ENCODE results near the gene NFASC.

GRCh38 chr1:204923626-204924012 is 53.0 kb downstream of the NFASC start:
- TF ChIP-seq, protein P1, sequence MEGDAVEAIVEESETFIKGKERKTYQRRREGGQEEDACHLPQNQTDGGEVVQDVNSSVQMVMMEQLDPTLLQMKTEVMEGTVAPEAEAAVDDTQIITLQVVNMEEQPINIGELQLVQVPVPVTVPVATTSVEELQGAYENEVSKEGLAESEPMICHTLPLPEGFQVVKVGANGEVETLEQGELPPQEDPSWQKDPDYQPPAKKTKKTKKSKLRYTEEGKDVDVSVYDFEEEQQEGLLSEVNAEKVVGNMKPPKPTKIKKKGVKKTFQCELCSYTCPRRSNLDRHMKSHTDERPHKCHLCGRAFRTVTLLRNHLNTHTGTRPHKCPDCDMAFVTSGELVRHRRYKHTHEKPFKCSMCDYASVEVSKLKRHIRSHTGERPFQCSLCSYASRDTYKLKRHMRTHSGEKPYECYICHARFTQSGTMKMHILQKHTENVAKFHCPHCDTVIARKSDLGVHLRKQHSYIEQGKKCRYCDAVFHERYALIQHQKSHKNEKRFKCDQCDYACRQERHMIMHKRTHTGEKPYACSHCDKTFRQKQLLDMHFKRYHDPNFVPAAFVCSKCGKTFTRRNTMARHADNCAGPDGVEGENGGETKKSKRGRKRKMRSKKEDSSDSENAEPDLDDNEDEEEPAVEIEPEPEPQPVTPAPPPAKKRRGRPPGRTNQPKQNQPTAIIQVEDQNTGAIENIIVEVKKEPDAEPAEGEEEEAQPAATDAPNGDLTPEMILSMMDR (IDR thresholded peaks at IDR 0.05) = no peak
- TF ChIP-seq, protein P2, sequence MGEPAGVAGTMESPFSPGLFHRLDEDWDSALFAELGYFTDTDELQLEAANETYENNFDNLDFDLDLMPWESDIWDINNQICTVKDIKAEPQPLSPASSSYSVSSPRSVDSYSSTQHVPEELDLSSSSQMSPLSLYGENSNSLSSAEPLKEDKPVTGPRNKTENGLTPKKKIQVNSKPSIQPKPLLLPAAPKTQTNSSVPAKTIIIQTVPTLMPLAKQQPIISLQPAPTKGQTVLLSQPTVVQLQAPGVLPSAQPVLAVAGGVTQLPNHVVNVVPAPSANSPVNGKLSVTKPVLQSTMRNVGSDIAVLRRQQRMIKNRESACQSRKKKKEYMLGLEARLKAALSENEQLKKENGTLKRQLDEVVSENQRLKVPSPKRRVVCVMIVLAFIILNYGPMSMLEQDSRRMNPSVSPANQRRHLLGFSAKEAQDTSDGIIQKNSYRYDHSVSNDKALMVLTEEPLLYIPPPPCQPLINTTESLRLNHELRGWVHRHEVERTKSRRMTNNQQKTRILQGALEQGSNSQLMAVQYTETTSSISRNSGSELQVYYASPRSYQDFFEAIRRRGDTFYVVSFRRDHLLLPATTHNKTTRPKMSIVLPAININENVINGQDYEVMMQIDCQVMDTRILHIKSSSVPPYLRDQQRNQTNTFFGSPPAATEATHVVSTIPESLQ (CRISPR knock-in tag; IDR thresholded peaks at IDR 0.05) = no peak
- TF ChIP-seq USF2 (CRISPR knock-in tag; IDR thresholded peaks at IDR 0.05) = no peak
- no peak for TF ChIP-seq MAX (CRISPR knock-in tag; IDR thresholded peaks at IDR 0.05)
- no peak for TF ChIP-seq PRDM15 (CRISPR knock-in tag; IDR thresholded peaks at IDR 0.05)
- TF ChIP-seq SMAD3 (CRISPR knock-in tag; IDR thresholded peaks at IDR 0.05; ENCODE audit: borderline replicate concordance) = no peak
- TF ChIP-seq ESRRA (CRISPR knock-in tag; IDR thresholded peaks at IDR 0.05; ENCODE audit: borderline replicate concordance) = no peak
- no peak for TF ChIP-seq NFE2L1 (CRISPR knock-in tag; IDR thresholded peaks at IDR 0.05)
- TF ChIP-seq, protein P3, sequence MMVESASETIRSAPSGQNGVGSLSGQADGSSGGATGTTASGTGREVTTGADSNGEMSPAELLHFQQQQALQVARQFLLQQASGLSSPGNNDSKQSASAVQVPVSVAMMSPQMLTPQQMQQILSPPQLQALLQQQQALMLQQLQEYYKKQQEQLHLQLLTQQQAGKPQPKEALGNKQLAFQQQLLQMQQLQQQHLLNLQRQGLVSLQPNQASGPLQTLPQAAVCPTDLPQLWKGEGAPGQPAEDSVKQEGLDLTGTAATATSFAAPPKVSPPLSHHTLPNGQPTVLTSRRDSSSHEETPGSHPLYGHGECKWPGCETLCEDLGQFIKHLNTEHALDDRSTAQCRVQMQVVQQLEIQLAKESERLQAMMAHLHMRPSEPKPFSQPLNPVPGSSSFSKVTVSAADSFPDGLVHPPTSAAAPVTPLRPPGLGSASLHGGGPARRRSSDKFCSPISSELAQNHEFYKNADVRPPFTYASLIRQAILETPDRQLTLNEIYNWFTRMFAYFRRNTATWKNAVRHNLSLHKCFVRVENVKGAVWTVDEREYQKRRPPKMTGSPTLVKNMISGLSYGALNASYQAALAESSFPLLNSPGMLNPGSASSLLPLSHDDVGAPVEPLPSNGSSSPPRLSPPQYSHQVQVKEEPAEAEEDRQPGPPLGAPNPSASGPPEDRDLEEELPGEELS (CRISPR knock-in tag; IDR thresholded peaks at IDR 0.05) = no peak
- no peak for TF ChIP-seq IRF1 (CRISPR knock-in tag; IDR thresholded peaks at IDR 0.05)
- TF ChIP-seq PRRX2 (CRISPR knock-in tag; IDR thresholded peaks at IDR 0.05) = no peak
- no peak for TF ChIP-seq SP1 (CRISPR knock-in tag; conservative IDR thresholded peaks at IDR 0.05)
- TF ChIP-seq MYBL2 (CRISPR knock-in tag; IDR thresholded peaks at IDR 0.05) = no peak

Data from WTC11 (cell line).